H9 (cell line): Measurements from ENCODE around the gene FAM53B. TPM values are rescaled to one million over a fixed set of nuclear protein-coding genes. Genes with fewer than 3 reads are reported as not detected.

Experiments
- DNase-seq: peaks from one replicate; pipeline ENCODE4 v3.0.0-alpha.2; 2017
- H2AFZ ChIP-seq: one replicate; pipeline ENCODE4 v1.6.1; 2013; ENCODE audit warnings: mild to moderate bottlenecking, low read length, control low read depth, moderate library complexity
- H2AK5ac ChIP-seq: 2 replicates; pipeline ENCODE4 v1.6.1; 2013; ENCODE audit warnings: low read length, control low read depth, mixed read lengths; ENCODE audit not compliant: insufficient read length
- H2BK120ac ChIP-seq: one replicate; pipeline ENCODE4 v1.6.1; 2013; ENCODE audit warnings: low read depth, mild to moderate bottlenecking, low read length, control low read depth, inconsistent platforms; ENCODE audit not compliant: poor library complexity, severe bottlenecking
- H2BK12ac ChIP-seq: 2 replicates; pipeline ENCODE4 v1.6.1; 2013; ENCODE audit warnings: low read length, control low read depth, mixed read lengths, low read depth; ENCODE audit not compliant: insufficient read length
- H2BK15ac ChIP-seq: 2 replicates; pipeline ENCODE4 v1.6.1; 2013; ENCODE audit warnings: low read depth, low read length, control low read depth
- H2BK20ac ChIP-seq: one replicate; pipeline ENCODE4 v1.6.1; 2013; ENCODE audit warnings: low read depth, mild to moderate bottlenecking, low read length, control low read depth, inconsistent platforms; ENCODE audit not compliant: poor library complexity, severe bottlenecking
- H2BK5ac ChIP-seq: 2 replicates; pipeline ENCODE4 v1.6.1; 2013; ENCODE audit warnings: low read length, control low read depth, mixed read lengths; ENCODE audit not compliant: insufficient read length
- H3K14ac ChIP-seq: 2 replicates; pipeline ENCODE4 v1.6.1; 2013; ENCODE audit warnings: low read length, control low read depth; ENCODE audit not compliant: insufficient read depth
- H3K18ac ChIP-seq: 2 replicates; pipeline ENCODE4 v1.6.1; 2013; ENCODE audit warnings: low read depth, mild to moderate bottlenecking, mixed read lengths, low read length, control low read depth; ENCODE audit not compliant: insufficient read length
- H3K23ac ChIP-seq: 2 replicates; pipeline ENCODE4 v1.6.1; 2013; ENCODE audit warnings: low read length, control low read depth, mixed read lengths, low read depth; ENCODE audit not compliant: insufficient read length
- H3K23me2 ChIP-seq: 2 replicates; pipeline ENCODE4 v1.6.1; 2013; ENCODE audit warnings: low read depth, mild to moderate bottlenecking, mixed read lengths, low read length, control low read depth; ENCODE audit not compliant: insufficient read length, poor library complexity, severe bottlenecking
- H3K27ac ChIP-seq: 2 replicates; pipeline ENCODE4 v1.5.1; 2013; ENCODE audit warnings: low read length, control low read depth, mixed read lengths, low read depth; ENCODE audit not compliant: insufficient read length
- H3K27me3 ChIP-seq: 2 replicates; pipeline ENCODE4 v1.6.1; 2013; ENCODE audit warnings: low read length, control low read depth, inconsistent platforms; ENCODE audit not compliant: insufficient read depth
- H3K4ac ChIP-seq: 2 replicates; pipeline ENCODE4 v1.6.1; 2013; ENCODE audit warnings: low read depth, mild to moderate bottlenecking, control low read depth, inconsistent platforms, low read length, moderate library complexity
- H3K4me1 ChIP-seq: 2 replicates; pipeline ENCODE4 v1.6.1; 2013; ENCODE audit warnings: low read length, control low read depth, inconsistent platforms; ENCODE audit not compliant: insufficient read depth
- H3K4me2 ChIP-seq: 2 replicates; pipeline ENCODE4 v1.6.1; 2013; ENCODE audit warnings: low read length, control low read depth, mixed read lengths; ENCODE audit not compliant: insufficient read length, insufficient read depth
- H3K56ac ChIP-seq: 2 replicates; pipeline ENCODE4 v1.6.1; 2013; ENCODE audit warnings: low read depth, mild to moderate bottlenecking, mixed read lengths, low read length, control low read depth; ENCODE audit not compliant: insufficient read length
- H3K79me1 ChIP-seq: 2 replicates; pipeline ENCODE4 v1.6.1; 2013; ENCODE audit warnings: low read depth, mild to moderate bottlenecking, moderate library complexity, low read length, control low read depth, inconsistent platforms; ENCODE audit not compliant: insufficient read depth, poor library complexity, severe bottlenecking
- H3K79me2 ChIP-seq: 2 replicates; pipeline ENCODE4 v1.6.1; 2013; ENCODE audit warnings: low read length, control low read depth, inconsistent platforms; ENCODE audit not compliant: insufficient read depth
- H3K9ac ChIP-seq: 2 replicates; pipeline ENCODE4 v1.6.1; 2013; ENCODE audit warnings: low read length, control low read depth, mixed read lengths; ENCODE audit not compliant: insufficient read length; ENCODE audit errors: extremely low read depth
- H3K9me3 ChIP-seq: one replicate; pipeline ENCODE4 v1.6.1; 2013; ENCODE audit warnings: low read depth, low read length, inconsistent platforms; ENCODE audit not compliant: control insufficient read depth
- H3T11ph ChIP-seq: one replicate; pipeline ENCODE4 v1.6.1; 2013; ENCODE audit warnings: mild to moderate bottlenecking, low read length, control low read depth, inconsistent platforms
- H4K20me1 ChIP-seq: one replicate; pipeline ENCODE4 v1.6.1; 2013; ENCODE audit not compliant: control insufficient read depth, insufficient read length, insufficient read depth
- H4K5ac ChIP-seq: 2 replicates; pipeline ENCODE4 v1.6.1; 2013; ENCODE audit warnings: low read depth, mild to moderate bottlenecking, mixed read lengths, low read length, control low read depth; ENCODE audit not compliant: insufficient read length
- H4K8ac ChIP-seq: replicated peaks from 2 replicates; pipeline ENCODE4 v1.6.1; 2013; ENCODE audit warnings: low read length, control low read depth, mixed read lengths, low read depth; ENCODE audit not compliant: insufficient read length
- H4K91ac ChIP-seq: 2 replicates; pipeline ENCODE4 v1.6.1; 2013; ENCODE audit warnings: low read depth, mild to moderate bottlenecking, moderate library complexity, mixed read lengths, low read length, control low read depth; ENCODE audit not compliant: insufficient read length
- H3K27ac Mint-ChIP-seq, 3 experiments: 2 replicates in 2 of 3; 3 replicates in 1 of 3; pipeline ENCODE4 v1.8.0; 2020 to 2021; ENCODE audit warnings: mixed read lengths in 3 of 3, mild to moderate bottlenecking in 1 of 3, moderate library complexity in 1 of 3
- H3K27me3 Mint-ChIP-seq: 2 replicates; pipeline ENCODE4 v1.8.0; 2021; ENCODE audit warnings: low read depth, mild to moderate bottlenecking, moderate library complexity, mixed read lengths
- H3K36me3 Mint-ChIP-seq, 3 experiments: 2 replicates in 2 of 3; 3 replicates in 1 of 3; pipeline ENCODE4 v1.8.0; 2020 to 2021; ENCODE audit warnings: low read depth in 3 of 3, mixed read lengths in 3 of 3; ENCODE audit not compliant: insufficient read depth in 1 of 3
- H3K4me1 Mint-ChIP-seq, 2 experiments: 2 replicates each; pipeline ENCODE4 v1.8.0; 2020; ENCODE audit warnings: mixed read lengths in 2 of 2
- H3K4me3 Mint-ChIP-seq, 2 experiments: 2 replicates in 1 of 2; 3 replicates in 1 of 2; pipeline ENCODE4 v1.8.0; 2020 to 2021; ENCODE audit warnings: mild to moderate bottlenecking in 2 of 2, mixed read lengths in 2 of 2, moderate library complexity in 1 of 2
- H3K9me3 Mint-ChIP-seq, 2 experiments: 2 replicates in 1 of 2; 3 replicates in 1 of 2; pipeline ENCODE4 v1.8.0; 2020; ENCODE audit warnings: mild to moderate bottlenecking in 2 of 2, mixed read lengths in 2 of 2, moderate library complexity in 1 of 2
- WGBS: extraction: QIAGEN DNeasy Blood & Tissue Kit; methylation state at CpG from one replicate; pipeline ENCODE4 v1.1.7; 2013; ENCODE audit warnings: missing lambda C conversion rate, low lambda C conversion rate, mixed read lengths; ENCODE audit not compliant: insufficient read length; ENCODE audit errors: extremely low coverage; 5-methylcytosine and 5-hydroxymethylcytosine counted together
- total RNA-seq: library from RNA; stranded (reverse); gene quantifications from 2 replicates; pipeline ENCODE4 v1.2.1, GENCODE V29; 2021
- TF ChIP-seq, protein P1 (sequence below): fragments of 200-600 bp; sonication (generic); conservative IDR thresholded peaks from 3 replicates; pipeline ENCODE4 v1.8.0; 2021; ENCODE audit warnings: antibody characterized with exemption, mild to moderate bottlenecking

FAM53B gene
- total RNA-seq, 1 experiment from 2014 or later, result 11.5 TPM

DNA sequence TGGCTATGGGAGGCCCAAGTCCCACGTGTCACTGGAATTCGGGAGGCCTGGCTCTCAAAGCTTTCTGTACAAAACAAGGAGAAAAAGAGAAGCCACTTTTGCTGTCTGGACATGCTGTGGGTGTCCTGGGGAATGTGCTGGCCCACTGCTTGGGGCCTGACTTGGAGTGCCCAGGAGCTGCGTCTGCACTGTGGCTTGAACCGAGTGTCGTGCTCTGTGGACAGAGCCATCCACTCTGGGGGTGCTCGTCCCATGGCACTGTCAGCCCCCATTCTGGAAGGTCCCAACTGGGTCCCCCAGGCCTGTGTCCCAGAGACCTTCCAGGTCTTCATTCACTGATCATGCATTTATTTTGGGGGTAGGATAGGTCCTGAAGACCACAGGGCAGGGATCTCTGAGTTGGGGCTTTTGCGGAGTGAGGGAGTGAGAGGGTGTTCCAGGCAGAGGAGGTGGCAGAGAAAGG is 144.6 kb downstream of the FAM53B start:
- WGBS, result no CpG with 5 or more reads among the region's 7 CpGs
- H2BK120ac ChIP-seq, result no peak overlapping the region
- no peak overlapping the region for H3K4me3 Mint-ChIP-seq
- H3K27ac ChIP-seq, result no peak overlapping the region
- no peak overlapping the region for H3K18ac ChIP-seq
- no peaks in the 10 kb centered on the region for H3K4me1 Mint-ChIP-seq
- H4K20me1 ChIP-seq, result no peaks in the 10 kb centered on the region
- H3K4me1 ChIP-seq, result no peaks in the 10 kb centered on the region
- H3K79me1 ChIP-seq, result no peaks in the 10 kb centered on the region
- H3K27ac Mint-ChIP-seq, result no peak overlapping the region; a peak in 2 of 7 replicates
- H4K8ac ChIP-seq, result no peak overlapping the region
- no peak for DNase-seq
- peaks cover 4% of the 10 kb centered on the region; the same call in 1 of the 2 replicates for H3K27me3 Mint-ChIP-seq
- no peaks in the 10 kb centered on the region for H3K9me3 Mint-ChIP-seq
- H3K9ac ChIP-seq, result no peak overlapping the region
- TF ChIP-seq, protein P1, sequence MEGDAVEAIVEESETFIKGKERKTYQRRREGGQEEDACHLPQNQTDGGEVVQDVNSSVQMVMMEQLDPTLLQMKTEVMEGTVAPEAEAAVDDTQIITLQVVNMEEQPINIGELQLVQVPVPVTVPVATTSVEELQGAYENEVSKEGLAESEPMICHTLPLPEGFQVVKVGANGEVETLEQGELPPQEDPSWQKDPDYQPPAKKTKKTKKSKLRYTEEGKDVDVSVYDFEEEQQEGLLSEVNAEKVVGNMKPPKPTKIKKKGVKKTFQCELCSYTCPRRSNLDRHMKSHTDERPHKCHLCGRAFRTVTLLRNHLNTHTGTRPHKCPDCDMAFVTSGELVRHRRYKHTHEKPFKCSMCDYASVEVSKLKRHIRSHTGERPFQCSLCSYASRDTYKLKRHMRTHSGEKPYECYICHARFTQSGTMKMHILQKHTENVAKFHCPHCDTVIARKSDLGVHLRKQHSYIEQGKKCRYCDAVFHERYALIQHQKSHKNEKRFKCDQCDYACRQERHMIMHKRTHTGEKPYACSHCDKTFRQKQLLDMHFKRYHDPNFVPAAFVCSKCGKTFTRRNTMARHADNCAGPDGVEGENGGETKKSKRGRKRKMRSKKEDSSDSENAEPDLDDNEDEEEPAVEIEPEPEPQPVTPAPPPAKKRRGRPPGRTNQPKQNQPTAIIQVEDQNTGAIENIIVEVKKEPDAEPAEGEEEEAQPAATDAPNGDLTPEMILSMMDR, result no peak
- no peak overlapping the region for H3K56ac ChIP-seq
- no peak overlapping the region for H2AFZ ChIP-seq
- no peak overlapping the region for H2BK12ac ChIP-seq
- H2AK5ac ChIP-seq, result no peak overlapping the region
- no peaks in the 10 kb centered on the region for H3K27me3 ChIP-seq
- no peak overlapping the region for H2BK20ac ChIP-seq
- no peak overlapping the region for H2BK15ac ChIP-seq
- H3K23me2 ChIP-seq, result no peaks in the 10 kb centered on the region
- H3T11ph ChIP-seq, result no peak overlapping the region
- no peak overlapping the region for H3K4me2 ChIP-seq
- no peak overlapping the region for H3K23ac ChIP-seq
- H4K5ac ChIP-seq, result no peak overlapping the region
- H3K36me3 Mint-ChIP-seq, result no peaks in the 10 kb centered on the region; a peak in 1 of 7 replicates
- H3K9me3 ChIP-seq, result no peaks in the 10 kb centered on the region
- no peaks in the 10 kb centered on the region for H3K79me2 ChIP-seq
- H2BK5ac ChIP-seq, result no peak overlapping the region
- H3K4ac ChIP-seq, result no peak overlapping the region
- H3K14ac ChIP-seq, result no peak overlapping the region
- no peak overlapping the region for H4K91ac ChIP-seq
